DOHH2 (cell line): ENCODE results near the gene CDH26.

Experiments used
- H3F3A ChIP-seq: fragments of 200-600 bp; sonication (generic), shearing (Covaris generic); 2 replicates; pipeline ENCODE4 v1.6.0; 2016; ENCODE audit warnings: antibody characterized with exemption, mild to moderate bottlenecking; ENCODE audit not compliant: control insufficient read depth, insufficient read depth
- H3K27ac ChIP-seq: fragments of 200-600 bp; sonication (generic); 2 replicates; pipeline ENCODE4 v1.5.1; 2014; ENCODE audit warnings: low read depth, mild to moderate bottlenecking, low read length, moderate library complexity
- H3K27me3 ChIP-seq: fragments of 200-600 bp; sonication (generic); 2 replicates; pipeline ENCODE4 v1.6.1; 2014; ENCODE audit warnings: mild to moderate bottlenecking, low read length, mixed read lengths; ENCODE audit not compliant: control insufficient read depth
- H3K36me3 ChIP-seq: fragments of 200-600 bp; sonication (generic); 2 replicates; pipeline ENCODE4 v1.6.1; 2014; ENCODE audit warnings: mild to moderate bottlenecking, low read length, moderate library complexity, mixed read lengths; ENCODE audit not compliant: control insufficient read depth
- H3K4me1 ChIP-seq: fragments of 200-600 bp; sonication (generic); 2 replicates; pipeline ENCODE4 v1.6.1; 2014; ENCODE audit warnings: mild to moderate bottlenecking, low read length, mixed read lengths; ENCODE audit not compliant: control insufficient read depth
- H3K4me2 ChIP-seq: fragments of 200-600 bp; sonication (generic); 2 replicates; pipeline ENCODE4 v1.6.0; 2014; ENCODE audit warnings: mild to moderate bottlenecking, low read length, moderate library complexity
- H3K4me3 ChIP-seq: fragments of 200-600 bp; sonication (generic); 2 replicates; pipeline ENCODE4 v1.5.1; 2014; ENCODE audit warnings: mild to moderate bottlenecking, low read length, mixed read lengths
- H3K79me2 ChIP-seq: fragments of 200-600 bp; sonication (generic); 2 replicates; pipeline ENCODE4 v1.6.1; 2014; ENCODE audit warnings: mild to moderate bottlenecking, low read length, mixed read lengths; ENCODE audit not compliant: control insufficient read depth
- H3K9me2 ChIP-seq: fragments of 200-600 bp; sonication (generic); replicated peaks from 2 replicates; pipeline ENCODE4 v1.6.1; 2014; ENCODE audit warnings: mild to moderate bottlenecking, low read length, mixed read lengths; ENCODE audit not compliant: control insufficient read depth
- H3K9me3 ChIP-seq: fragments of 200-600 bp; sonication (generic); 2 replicates; pipeline ENCODE4 v1.6.1; 2014; ENCODE audit warnings: antibody characterized with exemption, low read length, mixed read lengths; ENCODE audit not compliant: control insufficient read depth, insufficient read depth
- H4K20me1 ChIP-seq: fragments of 200-600 bp; sonication (generic); 2 replicates; pipeline ENCODE4 v1.6.0; 2014; ENCODE audit warnings: low read depth, mild to moderate bottlenecking, antibody characterized with exemption, low read length, moderate library complexity; ENCODE audit not compliant: control insufficient read depth, insufficient read depth
- EZH2phosphoT487 ChIP-seq: fragments of 200-600 bp; sonication (generic); IDR thresholded peaks from 2 replicates; pipeline ENCODE4 v1.6.1; 2017; ENCODE audit warnings: borderline replicate concordance, mild to moderate bottlenecking, antibody characterized with exemption, low read length, moderate library complexity, mixed read lengths
- TF ChIP-seq, protein P1 (sequence below): fragments of 200-600 bp; sonication (generic); IDR thresholded peaks from one replicate; pipeline ENCODE4 v1.5.1; 2014; ENCODE audit warnings: antibody characterized with exemption, mild to moderate bottlenecking, low read depth, low read length; ENCODE audit not compliant: poor library complexity, severe bottlenecking

Gene CDH26

DNA sequence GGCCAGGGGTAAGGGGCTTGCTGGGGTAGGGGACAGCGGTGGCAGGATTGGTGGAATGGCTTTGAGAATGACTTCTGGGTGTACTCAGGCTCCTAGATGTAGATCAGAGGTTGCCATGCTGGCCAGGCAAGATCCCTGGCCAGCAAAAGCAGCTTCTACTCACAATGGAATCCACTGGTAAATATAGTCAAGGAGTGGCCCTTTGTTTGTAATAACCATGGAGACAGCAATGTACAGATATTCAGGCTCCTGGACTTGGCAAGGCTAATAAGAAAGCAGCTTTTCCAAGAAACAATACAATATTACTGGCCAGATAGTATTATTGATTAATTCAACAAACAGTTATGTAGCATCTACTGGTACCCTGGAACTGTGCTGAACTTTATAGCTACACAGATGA, 37.9 kb downstream of the CDH26 start:
- H3K4me2 ChIP-seq, result no peak overlapping the region
- no peak overlapping the region for H3K27ac ChIP-seq
- H3K79me2 ChIP-seq, result no peaks in the 10 kb centered on the region
- H3K4me3 ChIP-seq, result no peak overlapping the region
- no peaks in the 10 kb centered on the region for H3F3A ChIP-seq
- no peak for TF ChIP-seq EZH2phosphoT487
- TF ChIP-seq, protein P1, sequence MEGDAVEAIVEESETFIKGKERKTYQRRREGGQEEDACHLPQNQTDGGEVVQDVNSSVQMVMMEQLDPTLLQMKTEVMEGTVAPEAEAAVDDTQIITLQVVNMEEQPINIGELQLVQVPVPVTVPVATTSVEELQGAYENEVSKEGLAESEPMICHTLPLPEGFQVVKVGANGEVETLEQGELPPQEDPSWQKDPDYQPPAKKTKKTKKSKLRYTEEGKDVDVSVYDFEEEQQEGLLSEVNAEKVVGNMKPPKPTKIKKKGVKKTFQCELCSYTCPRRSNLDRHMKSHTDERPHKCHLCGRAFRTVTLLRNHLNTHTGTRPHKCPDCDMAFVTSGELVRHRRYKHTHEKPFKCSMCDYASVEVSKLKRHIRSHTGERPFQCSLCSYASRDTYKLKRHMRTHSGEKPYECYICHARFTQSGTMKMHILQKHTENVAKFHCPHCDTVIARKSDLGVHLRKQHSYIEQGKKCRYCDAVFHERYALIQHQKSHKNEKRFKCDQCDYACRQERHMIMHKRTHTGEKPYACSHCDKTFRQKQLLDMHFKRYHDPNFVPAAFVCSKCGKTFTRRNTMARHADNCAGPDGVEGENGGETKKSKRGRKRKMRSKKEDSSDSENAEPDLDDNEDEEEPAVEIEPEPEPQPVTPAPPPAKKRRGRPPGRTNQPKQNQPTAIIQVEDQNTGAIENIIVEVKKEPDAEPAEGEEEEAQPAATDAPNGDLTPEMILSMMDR, result no peak
- no peaks in the 10 kb centered on the region for H3K27me3 ChIP-seq
- H3K36me3 ChIP-seq, result no peaks in the 10 kb centered on the region
- no peaks in the 10 kb centered on the region for H3K4me1 ChIP-seq
- no peaks in the 10 kb centered on the region for H3K9me2 ChIP-seq
- H3K9me3 ChIP-seq, result no peaks in the 10 kb centered on the region
- no peaks in the 10 kb centered on the region for H4K20me1 ChIP-seq

DNA sequence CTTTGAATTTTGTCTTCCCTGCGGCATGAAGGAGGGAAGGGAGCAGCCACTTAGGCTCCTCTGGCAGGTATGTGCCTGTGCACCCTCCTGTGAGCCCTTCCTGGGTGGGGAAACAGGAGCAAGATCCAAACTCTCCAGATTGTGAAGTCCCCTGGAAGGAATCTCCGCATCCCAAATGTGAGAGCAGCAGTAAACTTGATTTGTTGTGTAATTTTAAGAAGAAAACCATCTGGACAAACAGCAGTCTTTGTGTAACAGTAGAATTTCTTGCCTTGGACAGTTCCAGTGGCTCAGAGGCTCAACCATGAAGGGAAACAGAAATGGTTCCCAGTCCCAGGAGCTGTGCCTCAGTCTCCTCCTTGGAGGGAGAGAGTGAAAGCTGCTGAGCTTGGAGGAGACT, 39.7 kb downstream of the CDH26 start:
- no peak overlapping the region for H3K27ac ChIP-seq
- no peak for TF ChIP-seq EZH2phosphoT487
- TF ChIP-seq, protein P1, result no peak
- H3K36me3 ChIP-seq, result no peaks in the 10 kb centered on the region
- H3K4me2 ChIP-seq, result no peak overlapping the region
- H3K27me3 ChIP-seq, result no peaks in the 10 kb centered on the region
- H3K4me1 ChIP-seq, result no peaks in the 10 kb centered on the region
- no peak overlapping the region for H3K4me3 ChIP-seq
- no peaks in the 10 kb centered on the region for H3F3A ChIP-seq
- no peaks in the 10 kb centered on the region for H3K9me2 ChIP-seq
- no peaks in the 10 kb centered on the region for H3K9me3 ChIP-seq
- no peaks in the 10 kb centered on the region for H3K79me2 ChIP-seq
- H4K20me1 ChIP-seq, result no peaks in the 10 kb centered on the region

DNA sequence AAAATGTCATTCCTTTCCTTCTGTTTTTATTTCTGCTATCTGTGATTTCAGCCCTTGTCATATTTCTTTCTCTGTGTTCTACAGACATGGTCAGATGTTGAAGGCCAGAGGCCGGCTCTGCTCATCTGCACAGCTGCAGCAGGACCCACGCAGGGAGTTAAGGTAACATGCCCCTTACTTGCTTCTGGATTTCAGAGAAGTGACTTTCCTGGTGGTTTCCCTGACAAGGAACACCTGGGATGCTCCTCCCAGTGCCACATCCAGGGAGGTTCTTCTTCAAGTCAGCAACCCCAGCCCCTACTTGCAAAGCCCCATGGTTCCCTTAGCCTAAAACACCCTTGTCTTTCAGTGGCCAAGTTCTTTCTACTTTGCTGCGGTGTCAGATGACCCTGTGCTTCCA, 41.3 kb downstream of the CDH26 start:
- Histone ChIP-seq H3F3A (no peaks in the 10 kb centered on the region), H3K9me3 (no peaks in the 10 kb centered on the region), H3K79me2 (no peaks in the 10 kb centered on the region), H3K36me3 (no peaks in the 10 kb centered on the region), H3K9me2 (no peaks in the 10 kb centered on the region), H3K27me3 (no peaks in the 10 kb centered on the region), H3K27ac (no peak overlapping the region), H3K4me3 (no peak overlapping the region), H3K4me2 (no peak overlapping the region), H3K4me1 (no peaks in the 10 kb centered on the region), H4K20me1 (no peaks in the 10 kb centered on the region)
- no peak for TF ChIP-seq EZH2phosphoT487
- TF ChIP-seq, protein P1, result no peak
